NCI-H2107 (cell line): ENCODE results near the gene AIFM2.
"Not testable (repeated sequence)": the region's sequence is repeated elsewhere in the genome, so short reads cannot be mapped to it uniquely, and the experiment has no call there.

Source experiments
- DNase-seq: peaks from one replicate; lab custom pipeline; 2025; lab: John Stamatoyannopoulos, UW

The AIFM2 gene

GRCh38 chr10:70145666-70146488 is 13.3 kb upstream of the AIFM2 start:
- DNase-seq: no peak

GRCh38 chr10:70145166-70145665 is 12.6 kb upstream of the AIFM2 start:
- no peak for DNase-seq

GRCh38 chr10:70144372-70145110 is 11.9 kb upstream of the AIFM2 start:
- no peak for DNase-seq

GRCh38 chr10:70142555-70142954 is 9.9 kb upstream of the AIFM2 start:
- no peak for DNase-seq

GRCh38 chr10:70140297-70140696 is 7.7 kb upstream of the AIFM2 start:
- DNase-seq: no peak

- DNase-seq: no peak
These were observed 7.3 kb upstream of the AIFM2 start for GRCh38 chr10:70139997-70140250.

- DNase-seq: no peak
These were observed 6.7 kb upstream of the AIFM2 start for GRCh38 chr10:70139151-70139996.

- no peak for DNase-seq
These were observed 5.6 kb upstream of the AIFM2 start for GRCh38 chr10:70137927-70138883.

- no peak for DNase-seq
These were observed 4.5 kb upstream of the AIFM2 start for GRCh38 chr10:70137135-70137534.

- DNase-seq: no peak
These were observed 3.1 kb upstream of the AIFM2 start for GRCh38 chr10:70135684-70136083.

- no peak for DNase-seq
These were observed 2.4 kb upstream of the AIFM2 start for GRCh38 chr10:70135046-70135445.

GRCh38 chr10:70131560-70131937 is 1.1 kb downstream of the AIFM2 start:
- DNase-seq: no peak

- no peak for DNase-seq
These were observed 1.6 kb downstream of the AIFM2 start for GRCh38 chr10:70130878-70131559.

- DNase-seq: no peak
These were observed 5.8 kb downstream of the AIFM2 start for GRCh38 chr10:70126700-70127395.

GRCh38 chr10:70125918-70126552 is 6.6 kb downstream of the AIFM2 start:
- no peak for DNase-seq

- DNase-seq: no peak
These were observed 7.7 kb downstream of the AIFM2 start for GRCh38 chr10:70124918-70125317.

GRCh38 chr10:70124415-70124814 is 8.2 kb downstream of the AIFM2 start:
- no peak for DNase-seq

- no peak for DNase-seq
These were observed 8.8 kb downstream of the AIFM2 start for GRCh38 chr10:70123817-70124216.

- not testable (repeated sequence) for DNase-seq
These were observed 9.5 kb downstream of the AIFM2 start for GRCh38 chr10:70123166-70123565.

GRCh38 chr10:70122742-70123141 is 9.9 kb downstream of the AIFM2 start:
- DNase-seq: no peak
